Astrocyte (in vitro differentiated cells and primary cell): ENCODE results near the gene EXOSC6. TPM values are rescaled to one million over a fixed set of nuclear protein-coding genes. Genes with fewer than 3 reads are reported as not detected.
"Not testable (repeated sequence)": the region's sequence is repeated elsewhere in the genome, so short reads cannot be mapped to it uniquely, and the experiment has no call there.

ENCODE experiments used
- DNase-seq: peaks from one replicate; pipeline ENCODE4 v3.0.0-alpha.2; 2010; ENCODE audit warnings: low read depth
- FAIRE-seq: peaks from 2 replicates; lab custom pipeline; 2011; peaks lifted over from hg19 to GRCh38; lab: Jason Lieb, UNC
- H2AFZ ChIP-seq: 2 replicates; pipeline ENCODE4 v1.6.0; 2012; ENCODE audit warnings: low read depth, low read length, inconsistent platforms
- H3K27ac ChIP-seq: 2 replicates; pipeline ENCODE4 v1.5.1; 2011; ENCODE audit warnings: low read depth, low read length, inconsistent platforms
- H3K27me3 ChIP-seq: 2 replicates; pipeline ENCODE4 v1.6.0; 2011; ENCODE audit warnings: low read length, inconsistent platforms; ENCODE audit not compliant: insufficient read depth
- H3K36me3 ChIP-seq: 2 replicates; pipeline ENCODE4 v1.5.1; 2011; ENCODE audit warnings: low read length, inconsistent platforms; ENCODE audit not compliant: insufficient read depth
- H3K4me1 ChIP-seq: 2 replicates; pipeline ENCODE4 v1.5.1; 2011; ENCODE audit warnings: low read length, inconsistent platforms; ENCODE audit not compliant: insufficient read depth
- H3K4me2 ChIP-seq: 2 replicates; pipeline ENCODE4 v1.6.0; 2012; ENCODE audit warnings: low read length, inconsistent platforms
- H3K4me3 ChIP-seq: 2 replicates; pipeline ENCODE4 v1.5.1; 2011; ENCODE audit warnings: low read depth, mild to moderate bottlenecking, low read length, inconsistent platforms; ENCODE audit not compliant: insufficient read depth
- H3K79me2 ChIP-seq: 2 replicates; pipeline ENCODE4 v1.6.0; 2012; ENCODE audit warnings: mild to moderate bottlenecking, low read length, inconsistent platforms; ENCODE audit not compliant: insufficient read depth
- H3K9ac ChIP-seq: 2 replicates; pipeline ENCODE4 v1.6.0; 2012; ENCODE audit warnings: mild to moderate bottlenecking, low read length, inconsistent platforms
- H3K9me3 ChIP-seq: 2 replicates; pipeline ENCODE4 v1.5.1; 2012; ENCODE audit warnings: low read depth, mild to moderate bottlenecking, low read length, inconsistent platforms; ENCODE audit not compliant: insufficient read depth
- H4K20me1 ChIP-seq: 2 replicates; pipeline ENCODE4 v1.6.0; 2012; ENCODE audit warnings: low read length, inconsistent platforms; ENCODE audit not compliant: insufficient read depth
- H3K27ac Mint-ChIP-seq: one replicate; pipeline ENCODE4 v1.8.0; 2021; ENCODE audit warnings: mild to moderate bottlenecking, mixed read lengths; ENCODE audit not compliant: unreplicated experiment
- H3K27me3 Mint-ChIP-seq: one replicate; pipeline ENCODE4 v1.8.0; 2021; ENCODE audit warnings: low read depth, mixed read lengths; ENCODE audit not compliant: unreplicated experiment
- H3K36me3 Mint-ChIP-seq: one replicate; pipeline ENCODE4 v1.8.0; 2021; ENCODE audit warnings: low read depth, mixed read lengths; ENCODE audit not compliant: unreplicated experiment
- H3K4me1 Mint-ChIP-seq: one replicate; pipeline ENCODE4 v1.8.0; 2021; ENCODE audit warnings: low read depth, mixed read lengths; ENCODE audit not compliant: unreplicated experiment
- H3K4me3 Mint-ChIP-seq: one replicate; pipeline ENCODE4 v1.8.0; 2021; ENCODE audit warnings: mild to moderate bottlenecking, moderate library complexity, mixed read lengths; ENCODE audit not compliant: unreplicated experiment
- H3K9me3 Mint-ChIP-seq: one replicate; pipeline ENCODE4 v1.8.0; 2021; ENCODE audit warnings: mild to moderate bottlenecking, mixed read lengths; ENCODE audit not compliant: unreplicated experiment
- total RNA-seq: library from RNA; stranded (reverse); gene quantifications from 2 replicates; pipeline ENCODE4 v1.2.1, GENCODE V29; 2021

The EXOSC6 gene
- total RNA-seq, 1 donor from 2014 or later, result 49.5 TPM

GRCh38 chr16:70198666-70199065 is 53.1 kb downstream of the EXOSC6 start:
- H3K27ac ChIP-seq, H3K4me3 Mint-ChIP-seq, H3K9me3 ChIP-seq, H3K79me2 ChIP-seq, H3K36me3 ChIP-seq, H2AFZ ChIP-seq, H3K9me3 Mint-ChIP-seq, H3K4me3 ChIP-seq, H3K4me2 ChIP-seq, H3K27ac Mint-ChIP-seq, H3K27me3 ChIP-seq, H3K4me1 Mint-ChIP-seq, H4K20me1 ChIP-seq, H3K27me3 Mint-ChIP-seq, H3K4me1 ChIP-seq, FAIRE-seq, H3K9ac ChIP-seq, H3K36me3 Mint-ChIP-seq: not testable (repeated sequence)
- DNase-seq, result peak; percentile 29

GRCh38 chr16:70198230-70198629 is 53.5 kb downstream of the EXOSC6 start:
- H3K36me3 Mint-ChIP-seq, H3K4me2 ChIP-seq, H3K9me3 Mint-ChIP-seq, FAIRE-seq, H3K4me1 Mint-ChIP-seq, H3K27me3 Mint-ChIP-seq, DNase-seq, H3K4me3 Mint-ChIP-seq, H3K27me3 ChIP-seq, H3K27ac ChIP-seq, H3K9me3 ChIP-seq, H2AFZ ChIP-seq, H3K27ac Mint-ChIP-seq, H3K79me2 ChIP-seq, H3K9ac ChIP-seq, H3K4me1 ChIP-seq, H3K4me3 ChIP-seq, H3K36me3 ChIP-seq, H4K20me1 ChIP-seq: not testable (repeated sequence)

- not testable (repeated sequence) for DNase-seq, H3K79me2 ChIP-seq, FAIRE-seq, H3K4me1 Mint-ChIP-seq, H3K4me3 Mint-ChIP-seq, H3K27me3 ChIP-seq, H4K20me1 ChIP-seq, H3K4me1 ChIP-seq, H3K36me3 Mint-ChIP-seq, H3K9me3 ChIP-seq, H3K4me3 ChIP-seq, H3K27ac Mint-ChIP-seq, H3K9ac ChIP-seq, H3K36me3 ChIP-seq, H3K27me3 Mint-ChIP-seq, H2AFZ ChIP-seq, H3K9me3 Mint-ChIP-seq, H3K27ac ChIP-seq, H3K4me2 ChIP-seq
Measured at GRCh38 chr16:70197611-70198010, 54.1 kb downstream of the EXOSC6 start.

Other genes with a start within 250 kb of the EXOSC6 start
- gene PDPR, start 137.6 kb downstream of the EXOSC6 start, total RNA-seq, result 22.0 and 22.7 TPM in 2 replicates
- 1.4 and 3.6 TPM in 2 replicates for gene CLEC18C, start 78.2 kb downstream of the EXOSC6 start, total RNA-seq
- 157 and 167 TPM in 2 replicates for gene AARS1, start 37.6 kb upstream of the EXOSC6 start, total RNA-seq
- gene DDX19B, start 47.2 kb upstream of the EXOSC6 start, total RNA-seq, result 25.3 and 25.7 TPM in 2 replicates
- gene DDX19A, start 95.0 kb upstream of the EXOSC6 start, total RNA-seq, result 40.0 and 41.2 TPM in 2 replicates
- 108 and 130 TPM in 2 replicates for gene ST3GAL2, start 187.2 kb upstream of the EXOSC6 start, total RNA-seq
- gene FCSK, start 202.7 kb upstream of the EXOSC6 start, total RNA-seq, result 9.7 and 12.0 TPM in 2 replicates